Measurements from ENCODE around the gene SLC4A1AP.
"Not testable (repeated sequence)": the region's sequence is repeated elsewhere in the genome, so short reads cannot be mapped to it uniquely, and the experiment has no call there.

The SLC4A1AP gene, protein sequence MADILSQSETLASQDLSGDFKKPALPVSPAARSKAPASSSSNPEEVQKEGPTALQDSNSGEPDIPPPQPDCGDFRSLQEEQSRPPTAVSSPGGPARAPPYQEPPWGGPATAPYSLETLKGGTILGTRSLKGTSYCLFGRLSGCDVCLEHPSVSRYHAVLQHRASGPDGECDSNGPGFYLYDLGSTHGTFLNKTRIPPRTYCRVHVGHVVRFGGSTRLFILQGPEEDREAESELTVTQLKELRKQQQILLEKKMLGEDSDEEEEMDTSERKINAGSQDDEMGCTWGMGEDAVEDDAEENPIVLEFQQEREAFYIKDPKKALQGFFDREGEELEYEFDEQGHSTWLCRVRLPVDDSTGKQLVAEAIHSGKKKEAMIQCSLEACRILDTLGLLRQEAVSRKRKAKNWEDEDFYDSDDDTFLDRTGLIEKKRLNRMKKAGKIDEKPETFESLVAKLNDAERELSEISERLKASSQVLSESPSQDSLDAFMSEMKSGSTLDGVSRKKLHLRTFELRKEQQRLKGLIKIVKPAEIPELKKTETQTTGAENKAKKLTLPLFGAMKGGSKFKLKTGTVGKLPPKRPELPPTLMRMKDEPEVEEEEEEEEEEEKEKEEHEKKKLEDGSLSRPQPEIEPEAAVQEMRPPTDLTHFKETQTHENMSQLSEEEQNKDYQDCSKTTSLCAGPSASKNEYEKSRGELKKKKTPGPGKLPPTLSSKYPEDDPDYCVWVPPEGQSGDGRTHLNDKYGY

DNA sequence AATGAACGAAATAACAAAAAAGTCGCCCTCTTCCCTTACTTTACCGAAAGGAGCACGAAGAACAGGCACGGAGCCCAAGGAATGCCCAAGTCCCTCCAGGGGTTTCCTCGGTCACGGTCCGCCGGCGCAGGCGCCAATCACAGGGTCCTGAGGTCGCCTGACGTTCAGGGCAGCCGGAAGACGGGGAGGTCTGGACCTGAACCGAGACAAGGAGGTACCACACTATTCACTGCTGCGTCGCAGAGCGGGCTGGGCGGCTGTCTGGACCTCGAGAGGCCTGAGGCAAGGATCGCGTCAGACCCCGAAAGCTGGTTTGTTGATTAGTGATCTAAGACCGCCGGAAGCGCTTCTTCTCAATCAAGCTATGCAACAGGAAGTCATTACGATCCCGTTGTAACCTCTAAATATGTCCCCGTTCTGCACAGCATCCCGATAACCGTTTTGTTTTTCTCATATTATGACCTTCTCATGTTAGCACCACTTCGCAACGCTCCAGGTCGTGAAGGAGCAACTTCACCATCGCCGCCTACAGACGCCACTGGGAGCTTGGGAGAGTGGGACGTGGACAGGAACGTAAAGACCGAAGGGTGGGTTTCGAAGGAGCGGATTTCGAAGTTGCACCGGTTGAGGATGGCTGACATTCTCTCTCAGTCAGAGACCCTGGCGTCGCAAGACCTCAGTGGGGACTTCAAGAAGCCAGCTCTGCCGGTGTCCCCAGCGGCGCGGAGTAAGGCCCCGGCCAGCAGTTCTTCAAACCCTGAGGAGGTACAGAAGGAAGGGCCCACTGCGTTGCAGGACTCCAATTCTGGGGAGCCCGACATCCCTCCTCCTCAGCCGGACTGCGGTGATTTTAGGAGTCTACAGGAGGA is at the start of gene SLC4A1AP, which contains the start of gene SUPT7L:
Gene SLC4A1AP (plus strand): TSS at position 605 of the 869 bp plus-strand sequence. CDS start 26 bp downstream, at position 631.
Gene SUPT7L (minus strand): TSS at position 330 of the 869 bp plus-strand sequence. CDS start 1,422 bp downstream, outside the sequence.
- DNase-seq = peak; percentile 69 to 96

DNA sequence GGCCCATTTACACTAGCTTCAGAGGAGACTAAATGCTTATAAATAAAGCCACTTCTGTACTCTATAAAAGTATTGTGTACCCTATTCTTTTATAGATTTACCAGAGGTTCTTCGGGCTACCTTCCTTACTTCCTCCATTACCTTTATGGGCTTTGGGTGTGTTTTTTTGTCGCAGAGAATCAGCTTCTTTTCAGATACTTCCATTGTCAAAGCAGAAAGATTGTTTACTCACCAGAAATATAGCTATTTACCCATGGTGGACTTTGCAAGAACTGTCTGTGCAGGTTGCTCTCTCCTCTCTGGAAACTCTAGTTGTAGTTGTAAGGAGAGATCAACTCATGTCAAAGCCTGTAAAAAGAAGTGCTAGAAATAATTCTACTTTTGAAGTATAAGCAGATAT is 49.7 kb upstream of the SLC4A1AP start:
- no peak for DNase-seq

DNA sequence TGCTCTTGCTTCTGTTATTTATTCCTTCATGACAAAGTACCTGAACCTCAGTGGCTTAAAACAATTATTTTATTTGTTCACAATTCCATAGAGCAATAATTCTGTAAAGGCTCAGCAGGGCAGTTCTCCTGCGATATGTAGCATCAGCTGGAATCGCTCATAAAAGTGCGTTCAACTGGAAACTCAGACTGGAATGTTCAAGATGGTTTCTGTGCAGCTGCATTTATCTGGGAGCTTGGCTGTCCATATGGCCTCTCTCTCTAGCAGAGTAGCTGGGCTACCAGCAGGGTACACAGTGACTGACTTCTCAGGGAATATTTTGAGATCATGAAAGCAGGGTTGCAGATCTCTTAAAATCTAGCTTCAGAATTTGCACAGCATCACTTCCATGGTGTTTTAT is 48.4 kb upstream of the SLC4A1AP start:
- no peak for DNase-seq

DNA sequence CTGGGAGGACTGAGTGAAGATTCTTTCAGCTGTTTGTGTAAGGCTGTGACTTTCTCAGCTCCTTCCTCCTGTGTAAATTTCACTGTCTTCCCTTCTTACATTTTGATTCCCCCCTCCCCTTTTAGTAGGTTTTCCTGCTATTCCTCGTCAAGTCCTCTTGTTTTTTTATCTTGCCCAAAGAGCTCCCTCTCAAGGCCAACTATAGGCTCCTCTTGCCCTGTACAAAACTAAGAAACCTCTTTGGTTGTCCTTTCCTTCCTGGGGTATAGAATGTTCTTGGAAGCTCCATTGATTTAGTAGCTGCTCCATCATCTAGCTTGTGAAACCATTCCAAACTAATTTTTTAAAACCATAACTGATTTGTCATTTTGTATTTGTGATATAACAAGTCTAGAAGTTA is 42.2 kb upstream of the SLC4A1AP start:
- DNase-seq = no peak

DNA sequence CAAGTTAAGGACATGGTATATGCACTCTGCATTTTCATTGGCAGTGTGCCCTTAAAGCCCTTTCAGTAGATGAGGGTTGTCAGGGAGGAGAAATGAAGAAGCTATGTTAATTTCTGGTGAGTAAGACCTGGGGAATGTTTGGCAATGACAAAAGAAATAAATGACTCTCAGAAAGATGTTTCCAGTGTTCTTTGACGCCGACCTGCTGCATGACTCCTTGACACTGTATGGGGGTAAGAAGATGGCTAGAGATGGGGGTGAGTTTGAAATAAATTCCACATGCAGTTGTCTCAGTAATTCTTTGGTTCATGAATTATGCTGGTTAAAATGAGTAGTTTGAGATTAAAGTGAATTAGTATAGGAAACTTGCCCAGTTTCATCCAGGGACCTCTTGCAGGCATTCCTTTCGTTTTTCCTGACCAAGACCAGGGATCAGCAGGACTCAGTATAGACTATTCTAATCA is 40.7 kb upstream of the SLC4A1AP start:
- no peak for DNase-seq

DNA sequence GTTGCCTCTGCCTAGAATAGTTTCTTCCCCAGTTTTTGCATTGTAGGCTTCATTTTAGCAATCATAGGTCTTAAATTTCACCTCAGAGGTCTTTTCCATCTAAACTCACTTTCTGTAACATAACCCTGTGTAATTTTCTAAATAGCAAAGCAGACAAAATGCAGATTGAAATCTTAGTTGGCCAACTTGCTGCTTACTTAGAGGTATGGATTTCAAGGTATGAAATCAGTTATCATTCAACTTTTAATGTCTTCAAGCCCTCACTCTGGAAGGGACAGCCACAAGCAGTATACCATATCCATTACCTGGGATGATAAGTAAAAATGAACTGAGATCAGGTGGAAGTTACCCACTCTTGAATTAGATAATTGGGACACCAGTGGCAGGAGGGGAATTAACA is 38.7 kb upstream of the SLC4A1AP start:
- no peak for DNase-seq

DNA sequence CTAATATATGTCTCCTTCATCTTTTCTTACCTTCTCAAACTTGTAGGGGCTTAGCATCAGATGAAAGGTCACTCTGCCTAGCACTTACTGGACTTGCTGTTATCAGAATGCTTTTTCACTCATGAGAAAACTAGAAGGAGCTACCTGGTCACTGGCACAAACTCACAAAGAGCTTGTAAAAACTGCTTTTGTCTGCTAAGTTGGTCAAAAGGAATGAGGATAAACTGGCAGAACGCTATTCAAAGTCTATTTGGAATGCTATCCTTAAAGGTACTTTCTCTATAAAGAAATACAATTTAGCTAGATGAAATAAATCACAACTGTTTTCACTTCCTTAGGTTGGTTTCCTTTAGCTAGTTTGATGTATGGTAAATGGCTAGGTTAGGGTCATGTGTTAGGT is 37.4 kb upstream of the SLC4A1AP start:
- DNase-seq = not testable (repeated sequence)

DNA sequence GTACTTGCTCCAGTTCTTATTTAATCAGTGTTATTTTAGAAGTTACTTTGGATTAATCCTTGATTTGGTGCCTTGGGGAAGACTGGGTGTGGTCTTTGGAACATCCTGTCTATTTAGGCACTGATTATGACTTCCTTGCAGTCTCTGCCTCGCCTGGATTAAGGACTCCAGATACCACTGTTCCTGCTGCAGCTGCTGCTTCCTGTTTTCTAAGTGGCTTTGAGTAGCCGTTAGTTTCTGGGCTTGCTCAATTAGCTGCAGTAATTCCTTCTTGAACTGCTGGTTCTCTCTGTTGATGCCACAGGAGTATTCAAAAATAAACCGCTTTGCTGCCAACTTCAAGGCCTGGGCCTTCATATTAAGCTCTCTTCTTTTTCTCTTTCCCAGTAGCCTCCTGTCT is 36.8 kb upstream of the SLC4A1AP start:
- DNase-seq = not testable (repeated sequence)

DNA sequence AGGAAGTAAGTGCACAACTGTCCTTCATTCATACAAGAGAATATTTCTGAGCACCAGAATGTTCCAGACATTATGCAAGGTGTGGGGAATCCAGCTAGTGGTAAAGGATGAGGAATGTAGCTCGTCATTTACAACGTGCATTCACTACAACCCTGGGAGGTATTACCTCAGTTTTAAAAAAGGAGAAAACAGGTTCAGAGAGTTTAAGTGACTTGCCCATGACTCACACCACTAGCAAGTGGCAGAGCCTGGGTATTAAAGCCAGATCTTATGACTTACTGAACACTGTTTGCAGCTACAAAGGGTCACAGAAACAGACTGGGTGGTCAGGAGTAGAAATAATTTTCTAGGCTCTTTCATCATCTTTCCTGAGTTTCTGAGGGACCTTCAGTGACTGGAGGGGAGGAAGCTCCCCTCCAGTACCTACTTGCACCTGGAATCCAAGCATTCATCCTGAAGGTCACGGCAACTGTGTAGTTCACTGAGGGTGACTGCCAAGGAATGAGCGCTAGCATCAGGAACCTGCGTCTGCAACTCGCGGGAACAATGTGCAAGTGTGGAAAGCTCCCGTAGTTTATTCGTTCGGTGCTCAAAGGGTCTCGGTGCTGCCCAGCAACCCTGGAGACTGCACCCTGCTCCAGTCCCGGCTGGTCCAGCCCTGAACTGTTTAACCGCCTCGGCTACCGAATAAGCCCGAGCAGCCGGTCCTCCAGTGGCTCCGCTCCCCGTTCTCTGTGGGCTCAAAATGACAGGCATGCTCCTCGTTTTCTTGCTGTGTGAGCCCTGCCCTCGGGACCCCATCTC is 35.5 kb upstream of the SLC4A1AP start:
- DNase-seq = no peak

DNA sequence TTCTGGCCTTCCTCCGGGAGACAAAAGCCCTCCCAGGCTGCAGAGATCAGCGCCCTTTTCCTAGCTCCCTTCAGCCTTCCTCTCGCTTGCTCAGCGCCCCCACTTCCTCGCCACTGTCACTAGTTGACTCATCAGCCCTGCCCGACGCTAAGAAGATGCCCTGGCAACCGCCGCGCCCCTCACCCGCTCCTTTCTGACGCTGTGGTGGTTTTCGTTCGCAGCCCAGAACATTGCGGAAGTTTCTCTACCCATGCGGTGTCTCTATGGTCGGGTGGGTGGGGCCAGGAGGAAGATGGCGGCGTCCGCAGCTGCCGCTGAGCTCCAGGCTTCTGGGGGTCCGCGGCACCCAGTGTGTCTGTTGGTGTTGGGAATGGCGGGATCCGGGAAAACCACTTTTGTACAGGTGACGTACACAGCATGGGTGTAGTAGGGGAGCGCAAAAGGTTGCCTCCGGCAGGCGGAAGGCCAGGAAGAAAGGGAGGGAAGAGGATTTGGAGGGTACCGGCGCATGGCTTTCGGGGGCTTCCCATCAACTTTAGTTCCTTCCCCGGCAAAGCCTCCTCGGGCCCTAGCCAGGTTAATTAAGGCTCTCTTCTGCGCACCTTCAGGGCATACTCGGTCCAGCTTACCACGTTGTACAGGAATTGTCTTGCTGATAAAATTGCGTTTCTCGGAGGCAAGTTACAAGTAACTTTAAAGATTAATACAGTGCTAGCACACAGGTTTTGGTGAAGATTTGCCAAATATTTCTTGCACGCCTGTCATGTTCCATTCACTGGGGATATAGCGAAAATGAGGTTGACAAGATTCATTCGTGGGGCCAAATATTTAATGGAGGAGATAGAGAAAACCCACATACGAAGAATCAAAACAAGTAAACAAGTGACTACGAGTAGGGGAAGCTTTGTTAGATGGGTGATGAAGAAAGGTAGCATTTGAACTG is 34.7 kb upstream of the SLC4A1AP start, which contains the start of the genes CCDC121 and GPN1:
Gene CCDC121 (minus strand): TSS at position 246 of the 943 bp plus-strand sequence. CDS start 1,213 bp downstream, outside the sequence.
Gene GPN1 (plus strand): TSS at position 284 of the 943 bp plus-strand sequence. CDS start 9 bp downstream, at position 293.
- peak; percentile 59 to 77 for DNase-seq

DNA sequence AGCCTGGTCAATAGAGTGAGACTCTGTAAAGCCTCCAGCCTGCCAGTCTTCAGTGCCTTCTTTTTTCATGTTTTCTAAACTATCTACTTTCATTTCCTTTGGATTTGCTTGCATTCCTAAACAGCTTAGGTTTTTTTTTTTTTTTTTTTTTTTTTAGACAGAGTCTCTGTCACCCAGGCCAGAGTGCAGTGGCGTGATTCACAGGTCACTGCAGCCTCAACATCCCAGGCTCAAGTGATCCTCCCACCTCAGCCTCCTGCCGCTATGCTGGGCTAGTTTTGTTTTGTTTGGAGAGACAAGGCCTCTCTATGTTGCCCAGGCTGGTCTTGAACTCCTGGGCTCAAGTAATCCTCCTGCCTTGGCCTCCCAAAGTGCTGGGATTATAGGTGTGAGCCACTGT is 33.4 kb upstream of the SLC4A1AP start:
- not testable (repeated sequence) for DNase-seq

DNA sequence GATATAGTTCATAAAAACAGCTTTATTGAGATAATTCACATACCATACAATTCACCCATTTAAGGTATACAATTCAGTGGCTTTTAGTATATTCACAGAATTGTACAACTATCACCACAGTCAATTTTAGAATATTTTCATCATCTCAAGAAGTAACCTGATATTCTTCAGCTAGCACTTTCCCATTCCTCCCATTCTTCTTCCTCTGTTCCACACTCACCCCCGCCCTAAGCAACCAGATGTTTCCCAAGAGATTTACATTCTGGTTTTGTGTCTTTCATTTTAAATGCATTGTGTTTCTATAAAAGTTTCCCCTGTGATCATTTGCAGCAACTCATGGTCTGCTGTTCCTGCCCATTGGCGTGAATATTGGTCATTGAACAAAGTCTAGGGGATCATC is 29.4 kb upstream of the SLC4A1AP start:
- no peak for DNase-seq

DNA sequence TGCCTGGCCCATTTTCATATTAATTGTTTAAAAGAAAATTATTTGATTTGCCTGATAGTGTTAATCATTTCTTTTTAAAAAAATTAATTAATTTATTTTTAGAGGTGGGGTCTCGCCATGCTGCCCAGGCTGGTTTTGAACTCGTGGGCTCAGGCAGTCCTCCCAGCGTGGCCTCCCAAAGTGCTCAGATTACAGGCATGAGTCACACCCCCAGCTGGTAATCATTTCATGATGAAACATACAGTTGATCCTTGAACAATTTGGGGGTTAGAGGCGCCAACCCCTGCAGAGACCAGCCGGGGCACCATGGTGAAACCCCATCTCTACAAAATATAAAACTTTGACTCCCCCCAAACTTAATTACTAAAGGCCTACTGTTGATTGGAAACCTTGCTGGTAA is 26.9 kb upstream of the SLC4A1AP start:
- no peak for DNase-seq

DNA sequence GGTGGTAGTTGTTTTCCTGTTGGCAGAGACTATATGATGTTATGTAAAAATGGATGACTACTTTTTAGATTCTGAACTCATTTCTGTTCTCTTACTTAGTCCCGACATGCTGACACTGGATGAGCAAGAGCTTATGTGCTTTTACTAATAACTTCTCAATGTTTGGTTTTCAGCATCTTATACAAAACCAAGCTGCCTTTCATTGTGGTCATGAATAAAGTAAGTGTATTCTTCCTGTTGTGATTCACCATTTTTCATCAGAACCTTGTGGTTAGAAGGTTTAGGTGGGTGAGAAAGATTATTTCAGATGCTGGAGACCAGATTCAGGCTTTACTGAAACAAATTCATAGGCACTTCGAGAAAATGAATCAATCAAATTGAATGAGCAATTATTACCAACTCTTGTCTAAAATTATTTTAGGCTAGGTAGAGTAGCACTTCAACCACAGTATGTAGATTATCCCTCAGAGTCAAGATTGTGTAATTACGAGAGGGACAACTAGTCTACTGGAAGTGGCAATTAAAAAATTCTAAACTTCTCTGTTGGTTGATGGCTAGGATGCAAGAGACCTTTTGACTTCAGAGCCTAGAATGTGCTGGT is 25.6 kb upstream of the SLC4A1AP start:
- no peak for DNase-seq

DNA sequence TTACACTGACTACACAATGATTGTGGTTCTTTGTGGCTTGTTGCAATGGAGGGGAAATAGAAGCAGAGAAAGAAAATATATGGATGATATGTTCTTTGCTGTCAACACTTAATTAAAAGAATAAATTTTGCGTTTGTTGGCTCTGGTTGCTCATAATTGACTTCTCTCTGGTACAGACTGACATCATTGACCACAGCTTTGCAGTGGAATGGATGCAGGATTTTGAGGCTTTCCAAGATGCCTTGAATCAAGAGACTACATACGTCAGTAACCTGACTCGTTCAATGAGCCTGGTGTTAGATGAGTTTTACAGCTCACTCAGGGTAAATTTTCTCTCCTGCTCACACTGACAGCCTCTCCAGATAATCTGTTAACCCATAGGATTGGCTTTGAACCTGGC is 25.0 kb upstream of the SLC4A1AP start:
- DNase-seq = no peak

DNA sequence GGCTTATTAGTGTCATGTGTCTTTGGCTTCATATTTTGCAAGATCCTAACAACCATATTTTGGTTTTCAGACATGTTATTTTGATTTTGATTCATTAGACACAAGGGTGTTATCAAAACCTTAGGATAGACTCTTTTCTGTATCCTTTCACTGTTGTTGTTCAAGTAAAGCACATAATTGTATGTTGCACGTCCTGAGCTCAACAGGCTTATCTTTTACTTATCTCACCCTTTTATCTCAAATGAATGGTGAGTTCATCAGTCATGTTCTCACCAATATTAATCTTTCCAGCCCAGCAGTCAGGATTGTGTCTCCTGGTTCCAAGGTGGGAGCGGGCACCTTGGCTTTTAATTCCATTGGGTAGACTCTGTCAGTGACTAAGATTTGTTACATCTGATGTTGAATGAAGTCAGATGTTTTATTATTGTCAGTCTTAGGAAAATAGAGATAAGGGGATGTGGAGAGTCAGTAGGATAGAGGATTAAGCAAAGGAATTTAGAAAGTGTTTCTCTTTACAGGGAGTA is 22.9 kb upstream of the SLC4A1AP start:
- DNase-seq = no peak

DNA sequence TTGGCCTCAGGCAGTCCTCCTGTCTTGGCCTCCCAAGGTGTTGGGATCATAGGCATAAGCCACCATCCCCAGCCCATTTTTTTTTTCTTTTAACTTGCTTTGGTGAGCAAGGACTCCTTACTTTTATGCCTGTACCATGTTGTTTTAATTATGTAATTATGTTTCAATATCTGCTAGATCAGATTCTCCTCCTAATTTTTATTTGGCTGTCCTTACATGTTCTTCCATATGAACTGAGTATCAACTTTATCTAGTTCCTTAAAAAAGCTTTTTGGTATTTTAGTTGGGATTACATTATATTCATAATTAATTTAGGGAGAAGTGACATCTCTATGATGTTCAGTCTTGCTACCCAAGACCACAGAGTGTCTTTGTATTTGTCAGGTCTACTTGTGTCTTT is 18.5 kb upstream of the SLC4A1AP start:
- DNase-seq = no peak

DNA sequence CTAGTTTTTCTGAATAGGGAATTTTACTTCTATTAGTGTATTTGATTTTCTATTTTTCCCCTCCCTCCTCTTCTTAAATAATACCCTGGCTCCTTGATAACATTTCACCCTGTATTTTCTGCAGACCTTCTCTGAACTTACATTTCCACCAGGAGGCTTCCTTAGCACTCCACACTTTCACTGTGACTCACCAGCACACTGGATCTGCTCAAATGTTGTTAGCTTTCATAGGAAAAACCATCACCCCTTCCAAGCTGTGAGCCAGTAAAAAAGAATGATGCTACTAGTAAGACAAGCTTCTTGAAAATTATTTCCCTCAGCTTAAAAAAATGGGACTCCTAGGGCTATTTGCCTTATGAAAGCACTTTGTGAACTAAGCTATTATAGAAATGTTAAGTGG is 16.4 kb upstream of the SLC4A1AP start:
- DNase-seq = no peak

DNA sequence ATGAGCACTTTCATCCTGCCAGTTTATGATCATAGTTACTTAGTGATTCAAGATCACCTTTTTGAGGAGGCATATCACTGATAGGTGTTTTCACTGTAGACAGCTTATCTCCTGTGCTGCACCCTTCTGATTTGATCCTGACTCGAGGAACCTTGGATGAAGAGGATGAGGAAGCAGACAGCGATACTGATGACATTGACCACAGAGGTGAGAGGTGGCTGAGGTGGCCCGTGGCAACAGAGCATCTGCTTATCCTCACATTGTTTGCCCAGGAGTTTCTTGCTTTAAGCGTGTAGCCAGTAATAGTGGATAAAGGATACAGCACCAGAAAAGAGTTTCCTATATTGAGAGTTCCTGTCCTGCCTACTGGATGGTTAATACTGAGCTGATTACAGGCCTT is 16.0 kb upstream of the SLC4A1AP start:
- no peak for DNase-seq

DNA sequence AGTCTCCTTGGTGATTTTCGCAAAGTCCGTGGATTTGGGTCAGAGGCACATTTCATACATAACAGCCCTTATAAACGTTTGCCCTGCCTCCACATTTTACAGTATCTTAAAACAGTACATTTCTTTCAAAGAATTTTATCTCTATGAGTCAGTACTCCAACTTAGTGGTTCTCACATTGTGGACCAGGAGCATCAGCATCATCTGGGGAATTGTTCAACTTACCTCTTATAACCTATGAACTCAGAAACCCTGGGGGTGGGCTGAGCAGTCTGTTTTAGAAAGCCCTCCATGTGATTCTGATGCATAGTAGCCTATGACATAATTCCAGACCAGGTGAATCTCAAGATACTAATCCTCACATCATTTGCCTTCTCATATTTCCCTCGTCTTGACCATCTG is 12.6 kb upstream of the SLC4A1AP start:
- DNase-seq = no peak
